HepG2 (cell line): ENCODE measurements around the gene LRRC15. TPM values are rescaled to one million over a fixed set of nuclear protein-coding genes. Genes with fewer than 3 reads are reported as not detected.

ENCODE experiments used
- ASH2L ChIP-seq: fragments of 300-600, 200-600 bp; sonication (generic); IDR thresholded peaks from 2 replicates; pipeline ENCODE4 v1.7.0; 2017; ENCODE audit warnings: low read depth, mild to moderate bottlenecking, moderate library complexity, mixed read lengths, low read length; ENCODE audit not compliant: insufficient read length
- CBX1 ChIP-seq: IDR thresholded peaks from one replicate; pipeline ENCODE4 v1.6.1; 2016; ENCODE audit warnings: antibody characterized with exemption, low read depth
- FOXA3 ChIP-seq: IDR thresholded peaks from 2 replicates; pipeline ENCODE4 v1.6.1; 2016; ENCODE audit warnings: missing genetic modification reagents, missing compliant biosample characterization
- GABPA ChIP-seq, 2 experiments: IDR thresholded peaks; 2 replicates each; pipeline ENCODE4 v1.6.1; 2011 to 2016; ENCODE audit warnings: low read depth in 2 of 2, low read length in 1 of 2, missing biosample characterization in 1 of 2, missing genetic modification characterization in 1 of 2
- HOXA7 ChIP-seq: sonication (generic); formaldehyde crosslinking; IDR thresholded peaks from 2 replicates; pipeline ENCODE4 v1.8.1; 2022; ENCODE audit warnings: mild to moderate bottlenecking, missing genetic modification reagents, moderate library complexity
- KDM6A ChIP-seq: IDR thresholded peaks from 2 replicates; pipeline ENCODE4 v1.6.1; 2016; ENCODE audit warnings: low read depth
- KLF12 ChIP-seq: sonication (generic); formaldehyde crosslinking; IDR thresholded peaks from 2 replicates; pipeline ENCODE4 v1.4.0; 2020; ENCODE audit warnings: missing genetic modification reagents, borderline replicate concordance
- NFE2L2 ChIP-seq: fragments of 150-350 bp; IDR thresholded peaks from 2 replicates; pipeline ENCODE4 v1.6.1; 2014; ENCODE audit warnings: low read length
- RXRB ChIP-seq: IDR thresholded peaks from 2 replicates; pipeline ENCODE4 v1.6.1; 2016; ENCODE audit warnings: borderline replicate concordance, missing genetic modification reagents, missing compliant biosample characterization
- SIX4 ChIP-seq: sonication (generic); formaldehyde crosslinking; IDR thresholded peaks from 2 replicates; pipeline ENCODE4 v1.4.0; 2020; ENCODE audit warnings: missing genetic modification reagents
- ZNF3 ChIP-seq: IDR thresholded peaks from 2 replicates; pipeline ENCODE4 v1.7.0; 2017; ENCODE audit warnings: inconsistent platforms
- ZNF660 ChIP-seq: sonication (generic); formaldehyde crosslinking; IDR thresholded peaks from 2 replicates; pipeline ENCODE4 v1.5.1; 2020; ENCODE audit warnings: mild to moderate bottlenecking, low read depth, missing genetic modification reagents, borderline replicate concordance
- ZNF83 ChIP-seq: sonication (generic); formaldehyde crosslinking; IDR thresholded peaks from 2 replicates; pipeline ENCODE4 v1.4.0; 2020; ENCODE audit warnings: missing genetic modification reagents, mild to moderate bottlenecking, borderline replicate concordance
- ZNF891 ChIP-seq: sonication (generic); formaldehyde crosslinking; IDR thresholded peaks from 2 replicates; pipeline ENCODE4 v1.5.0; 2020; ENCODE audit warnings: mild to moderate bottlenecking, missing genetic modification reagents
- polyA plus RNA-seq, 8 experiments: library from polyadenylated mRNA; depleted of rRNA in 3 of 8; stranded (reverse) in 7 of 8; unstranded in 1 of 8; fragments of >200 nt; fragmentation: Illumina TruSeq in 4 of 8; extraction: Trizol in 4 of 8; gene quantifications; 2 replicates each; pipeline versions ENCODE4 v1.2.1 to v1.2.3, GENCODE V29; 2011 to 2016; ENCODE audit warnings: low read depth in 4 of 8, missing spikeins in 1 of 8, mixed read lengths in 1 of 8; ENCODE audit not compliant: insufficient read depth in 1 of 8
- total RNA-seq, 5 experiments: library from RNA; depleted of rRNA; stranded (reverse); fragments of >200 nt; fragmentation: Illumina TruSeq; extraction: Trizol; gene quantifications; 2 replicates each; pipeline ENCODE4 v1.2.3, GENCODE V29; 2016; ENCODE audit warnings: low read depth in 1 of 5
- TF ChIP-seq, protein P1 (sequence below): IDR thresholded peaks from 2 replicates; pipeline ENCODE4 v1.6.1; 2016; ENCODE audit warnings: low read depth, missing genetic modification reagents, missing compliant biosample characterization
- TF ChIP-seq, protein P2 (sequence below): sonication (generic); formaldehyde crosslinking; IDR thresholded peaks from 2 replicates; pipeline ENCODE4 v1.4.0; 2020; ENCODE audit warnings: missing genetic modification reagents, borderline replicate concordance
- TF ChIP-seq, protein P3 (sequence below): sonication (generic); formaldehyde crosslinking; IDR thresholded peaks from 2 replicates; pipeline ENCODE4 v1.5.0; 2020; ENCODE audit warnings: missing genetic modification reagents
- TF ChIP-seq, protein P4 (sequence below): IDR thresholded peaks from 2 replicates; pipeline ENCODE4 v1.6.1; 2016; ENCODE audit warnings: low read depth, control low read depth
- TF ChIP-seq, protein P5 (sequence below): sonication (generic); formaldehyde crosslinking; IDR thresholded peaks from 2 replicates; pipeline ENCODE4 v1.8.0; 2022; ENCODE audit warnings: missing genetic modification reagents, mild to moderate bottlenecking, moderate library complexity, borderline replicate concordance

The LRRC15 gene
- total and polyA plus RNA-seq, 2 of the 13 experiments (the other 11 are each of a cell fraction or from before 2014, with no cell fraction given) = not detected

DNA sequence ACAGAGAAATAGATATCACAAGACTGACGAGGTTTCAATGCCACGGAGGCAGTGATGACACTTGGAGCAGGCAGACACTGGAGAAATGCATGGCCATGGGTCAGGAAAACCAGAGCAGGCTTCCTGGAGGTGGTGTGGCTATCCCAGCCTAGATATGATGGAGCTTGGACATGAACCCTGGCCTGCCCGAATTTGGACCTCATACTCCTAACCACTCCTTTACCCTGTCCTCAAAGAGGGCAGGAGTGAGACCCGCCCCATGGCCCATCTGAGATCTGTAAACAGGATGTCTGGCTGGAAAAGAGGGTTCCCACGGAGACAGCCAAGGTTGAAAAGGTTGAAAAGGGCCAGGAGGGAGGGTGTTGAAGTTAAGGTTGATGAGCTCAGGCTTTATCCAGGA is 49.4 kb downstream of the LRRC15 start (continued):
- TF ChIP-seq, protein P1, sequence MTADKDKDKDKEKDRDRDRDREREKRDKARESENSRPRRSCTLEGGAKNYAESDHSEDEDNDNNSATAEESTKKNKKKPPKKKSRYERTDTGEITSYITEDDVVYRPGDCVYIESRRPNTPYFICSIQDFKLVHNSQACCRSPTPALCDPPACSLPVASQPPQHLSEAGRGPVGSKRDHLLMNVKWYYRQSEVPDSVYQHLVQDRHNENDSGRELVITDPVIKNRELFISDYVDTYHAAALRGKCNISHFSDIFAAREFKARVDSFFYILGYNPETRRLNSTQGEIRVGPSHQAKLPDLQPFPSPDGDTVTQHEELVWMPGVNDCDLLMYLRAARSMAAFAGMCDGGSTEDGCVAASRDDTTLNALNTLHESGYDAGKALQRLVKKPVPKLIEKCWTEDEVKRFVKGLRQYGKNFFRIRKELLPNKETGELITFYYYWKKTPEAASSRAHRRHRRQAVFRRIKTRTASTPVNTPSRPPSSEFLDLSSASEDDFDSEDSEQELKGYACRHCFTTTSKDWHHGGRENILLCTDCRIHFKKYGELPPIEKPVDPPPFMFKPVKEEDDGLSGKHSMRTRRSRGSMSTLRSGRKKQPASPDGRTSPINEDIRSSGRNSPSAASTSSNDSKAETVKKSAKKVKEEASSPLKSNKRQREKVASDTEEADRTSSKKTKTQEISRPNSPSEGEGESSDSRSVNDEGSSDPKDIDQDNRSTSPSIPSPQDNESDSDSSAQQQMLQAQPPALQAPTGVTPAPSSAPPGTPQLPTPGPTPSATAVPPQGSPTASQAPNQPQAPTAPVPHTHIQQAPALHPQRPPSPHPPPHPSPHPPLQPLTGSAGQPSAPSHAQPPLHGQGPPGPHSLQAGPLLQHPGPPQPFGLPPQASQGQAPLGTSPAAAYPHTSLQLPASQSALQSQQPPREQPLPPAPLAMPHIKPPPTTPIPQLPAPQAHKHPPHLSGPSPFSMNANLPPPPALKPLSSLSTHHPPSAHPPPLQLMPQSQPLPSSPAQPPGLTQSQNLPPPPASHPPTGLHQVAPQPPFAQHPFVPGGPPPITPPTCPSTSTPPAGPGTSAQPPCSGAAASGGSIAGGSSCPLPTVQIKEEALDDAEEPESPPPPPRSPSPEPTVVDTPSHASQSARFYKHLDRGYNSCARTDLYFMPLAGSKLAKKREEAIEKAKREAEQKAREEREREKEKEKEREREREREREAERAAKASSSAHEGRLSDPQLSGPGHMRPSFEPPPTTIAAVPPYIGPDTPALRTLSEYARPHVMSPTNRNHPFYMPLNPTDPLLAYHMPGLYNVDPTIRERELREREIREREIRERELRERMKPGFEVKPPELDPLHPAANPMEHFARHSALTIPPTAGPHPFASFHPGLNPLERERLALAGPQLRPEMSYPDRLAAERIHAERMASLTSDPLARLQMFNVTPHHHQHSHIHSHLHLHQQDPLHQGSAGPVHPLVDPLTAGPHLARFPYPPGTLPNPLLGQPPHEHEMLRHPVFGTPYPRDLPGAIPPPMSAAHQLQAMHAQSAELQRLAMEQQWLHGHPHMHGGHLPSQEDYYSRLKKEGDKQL = no peak
- TF ChIP-seq CBX1 (no peak), HOXA7 (CRISPR knock-in tag) (no peak), ZNF3 (CRISPR knock-in tag) (no peak), RXRB (CRISPR knock-in tag) (peak; percentile 65; the same call in 1 of the 2 replicates), FOXA3 (CRISPR knock-in tag) (peak; percentile 54; the same call in 1 of the 2 replicates), ASH2L (peak; percentile 27), ZNF660 (no peak), ZNF891 (CRISPR knock-in tag) (0 out of 2 replicates have a peak, but pooled peaks have one; percentile 57), ZNF83 (CRISPR knock-in tag) (no peak), KLF12 (CRISPR knock-in tag) (no peak), SIX4 (CRISPR knock-in tag) (no peak), GABPA (IDR thresholded peaks at IDR 0.05; ENCODE audit: low read depth, low read length) (no peak), GABPA (CRISPR knock-in tag; IDR thresholded peaks at IDR 0.05; ENCODE audit: low read depth) (peak; percentile 7; the same call in 1 of the 2 replicates), KDM6A (CRISPR knock-in tag) (0 out of 2 replicates have a peak, but pooled peaks have one; percentile 8), NFE2L2 (no peak)
- TF ChIP-seq, protein P2, sequence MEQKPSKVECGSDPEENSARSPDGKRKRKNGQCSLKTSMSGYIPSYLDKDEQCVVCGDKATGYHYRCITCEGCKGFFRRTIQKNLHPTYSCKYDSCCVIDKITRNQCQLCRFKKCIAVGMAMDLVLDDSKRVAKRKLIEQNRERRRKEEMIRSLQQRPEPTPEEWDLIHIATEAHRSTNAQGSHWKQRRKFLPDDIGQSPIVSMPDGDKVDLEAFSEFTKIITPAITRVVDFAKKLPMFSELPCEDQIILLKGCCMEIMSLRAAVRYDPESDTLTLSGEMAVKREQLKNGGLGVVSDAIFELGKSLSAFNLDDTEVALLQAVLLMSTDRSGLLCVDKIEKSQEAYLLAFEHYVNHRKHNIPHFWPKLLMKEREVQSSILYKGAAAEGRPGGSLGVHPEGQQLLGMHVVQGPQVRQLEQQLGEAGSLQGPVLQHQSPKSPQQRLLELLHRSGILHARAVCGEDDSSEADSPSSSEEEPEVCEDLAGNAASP (CRISPR knock-in tag) = peak; percentile 19; the same call in 1 of the 2 replicates
- TF ChIP-seq, protein P3, sequence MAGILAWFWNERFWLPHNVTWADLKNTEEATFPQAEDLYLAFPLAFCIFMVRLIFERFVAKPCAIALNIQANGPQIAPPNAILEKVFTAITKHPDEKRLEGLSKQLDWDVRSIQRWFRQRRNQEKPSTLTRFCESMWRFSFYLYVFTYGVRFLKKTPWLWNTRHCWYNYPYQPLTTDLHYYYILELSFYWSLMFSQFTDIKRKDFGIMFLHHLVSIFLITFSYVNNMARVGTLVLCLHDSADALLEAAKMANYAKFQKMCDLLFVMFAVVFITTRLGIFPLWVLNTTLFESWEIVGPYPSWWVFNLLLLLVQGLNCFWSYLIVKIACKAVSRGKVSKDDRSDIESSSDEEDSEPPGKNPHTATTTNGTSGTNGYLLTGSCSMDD (CRISPR knock-in tag) = no peak
- TF ChIP-seq, protein P4, sequence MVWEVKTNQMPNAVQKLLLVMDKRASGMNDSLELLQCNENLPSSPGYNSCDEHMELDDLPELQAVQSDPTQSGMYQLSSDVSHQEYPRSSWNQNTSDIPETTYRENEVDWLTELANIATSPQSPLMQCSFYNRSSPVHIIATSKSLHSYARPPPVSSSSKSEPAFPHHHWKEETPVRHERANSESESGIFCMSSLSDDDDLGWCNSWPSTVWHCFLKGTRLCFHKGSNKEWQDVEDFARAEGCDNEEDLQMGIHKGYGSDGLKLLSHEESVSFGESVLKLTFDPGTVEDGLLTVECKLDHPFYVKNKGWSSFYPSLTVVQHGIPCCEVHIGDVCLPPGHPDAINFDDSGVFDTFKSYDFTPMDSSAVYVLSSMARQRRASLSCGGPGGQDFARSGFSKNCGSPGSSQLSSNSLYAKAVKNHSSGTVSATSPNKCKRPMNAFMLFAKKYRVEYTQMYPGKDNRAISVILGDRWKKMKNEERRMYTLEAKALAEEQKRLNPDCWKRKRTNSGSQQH (CRISPR knock-in tag) = no peak
- TF ChIP-seq, protein P5, sequence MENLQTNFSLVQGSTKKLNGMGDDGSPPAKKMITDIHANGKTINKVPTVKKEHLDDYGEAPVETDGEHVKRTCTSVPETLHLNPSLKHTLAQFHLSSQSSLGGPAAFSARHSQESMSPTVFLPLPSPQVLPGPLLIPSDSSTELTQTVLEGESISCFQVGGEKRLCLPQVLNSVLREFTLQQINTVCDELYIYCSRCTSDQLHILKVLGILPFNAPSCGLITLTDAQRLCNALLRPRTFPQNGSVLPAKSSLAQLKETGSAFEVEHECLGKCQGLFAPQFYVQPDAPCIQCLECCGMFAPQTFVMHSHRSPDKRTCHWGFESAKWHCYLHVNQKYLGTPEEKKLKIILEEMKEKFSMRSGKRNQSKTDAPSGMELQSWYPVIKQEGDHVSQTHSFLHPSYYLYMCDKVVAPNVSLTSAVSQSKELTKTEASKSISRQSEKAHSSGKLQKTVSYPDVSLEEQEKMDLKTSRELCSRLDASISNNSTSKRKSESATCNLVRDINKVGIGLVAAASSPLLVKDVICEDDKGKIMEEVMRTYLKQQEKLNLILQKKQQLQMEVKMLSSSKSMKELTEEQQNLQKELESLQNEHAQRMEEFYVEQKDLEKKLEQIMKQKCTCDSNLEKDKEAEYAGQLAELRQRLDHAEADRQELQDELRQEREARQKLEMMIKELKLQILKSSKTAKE (CRISPR knock-in tag) = peak; percentile 80
